ENCODE results near the gene TTC22. TPM values are rescaled to one million over a fixed set of nuclear protein-coding genes. Genes with fewer than 3 reads are reported as not detected.

TTC22 gene
- total and polyA plus RNA-seq, 2 of the 4 experiments (the other 2 are of a cell fraction): not detected

DNA sequence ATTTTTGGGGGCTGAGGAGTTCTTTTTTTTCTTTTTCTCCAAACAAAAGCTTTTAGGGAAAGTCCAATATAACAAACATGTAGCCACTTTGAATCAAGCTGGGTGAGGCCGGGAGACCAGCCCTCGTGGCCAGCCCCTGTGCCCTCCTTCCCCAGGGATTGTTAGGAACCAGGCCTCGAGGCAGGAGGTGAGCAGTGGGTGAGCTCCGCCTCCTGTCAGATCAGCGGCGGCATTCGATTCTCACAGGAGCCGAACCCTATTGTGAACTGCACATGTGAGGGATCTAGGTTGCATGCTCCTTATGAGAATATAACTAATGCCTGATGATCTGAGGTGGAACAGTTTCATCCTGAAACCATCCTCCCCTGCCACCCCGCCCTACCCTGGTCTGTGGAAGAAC lies 41.8 kb upstream of the TTC22 start:
- no peak overlapping the region for H2AK5ac ChIP-seq (ENCODE audit: low read depth, low read length)
- no peak overlapping the region for H3K56ac ChIP-seq (ENCODE audit: extremely low read depth, insufficient read depth, low read length)
- no peak overlapping the region for H3K14ac ChIP-seq (replicated peaks; ENCODE audit: low read depth, low read length)
- no TSS peak for BruUV-seq (replicated peaks)
- H3K18ac ChIP-seq (ENCODE audit: low read depth, low read length): no peak overlapping the region
- no peak overlapping the region for H4K8ac ChIP-seq (ENCODE audit: low read depth in 2 of 2, low read length in 2 of 2)
- no peak overlapping the region for H4K5ac ChIP-seq (ENCODE audit: low read depth, low read length)
- no peak overlapping the region for H2AFZ ChIP-seq (replicated peaks; ENCODE audit: low read length, poor library complexity)
- in situ Hi-C loops (cut with MboI; ENCODE audit: low sequenced_read_pairs) (no loop called here), intact Hi-C loops (cut with micrococcal nuclease) (no loop called here), dilution Hi-C loops (cut with HindIII; ENCODE audit: low sequenced_read_pairs, unreplicated experiment) (no loop called here)
- H3K9ac ChIP-seq (ENCODE audit: low read depth, low read length): no peak overlapping the region
- H3K9me3 ChIP-seq (ENCODE audit: control insufficient read depth, insufficient read depth, low read length): no peaks in the 10 kb centered on the region
- peaks cover 4% of the 10 kb centered on the region for H3K27me3 ChIP-seq (ENCODE audit: control insufficient read depth, insufficient read depth, low read length)
- no peaks in the 10 kb centered on the region for H3K79me1 ChIP-seq (ENCODE audit: low read depth in 1 of 2, low read length in 2 of 2)
- no peaks in the 10 kb centered on the region for H4K20me1 ChIP-seq (ENCODE audit: insufficient read depth, low read length)
- no peak for DNase-seq
- H3K4me3 ChIP-seq (ENCODE audit: insufficient read depth, low read depth, low read length): no peak overlapping the region
- no peaks in the 10 kb centered on the region for H3K4me1 ChIP-seq (ENCODE audit: control insufficient read depth, insufficient read depth, low read length)
- H3K4ac ChIP-seq (ENCODE audit: low read depth, low read length): no peak overlapping the region
- H3K4me2 ChIP-seq (ENCODE audit: low read depth, low read length): no peak overlapping the region
- no peak overlapping the region for H2BK20ac ChIP-seq (ENCODE audit: low read depth, low read length)
- POLR2A ChIA-PET (ENCODE audit: unreplicated experiment): no interaction called here
- H3K9me1 ChIP-seq (ENCODE audit: insufficient read depth, low read length): no peaks in the 10 kb centered on the region; the same call in 1 of the 2 replicates
- H3K27ac ChIP-seq (ENCODE audit: insufficient read depth, low read length): no peak overlapping the region
- 90% methylated on average over 2 of the region's 9 CpGs; no CpG with 5 or more reads in 1 of the 2 experiments for WGBS, 2 experiments (ENCODE audit: extremely low coverage in 2 of 2, insufficient read length in 1 of 2)
- TF ChIP-seq, protein P1, sequence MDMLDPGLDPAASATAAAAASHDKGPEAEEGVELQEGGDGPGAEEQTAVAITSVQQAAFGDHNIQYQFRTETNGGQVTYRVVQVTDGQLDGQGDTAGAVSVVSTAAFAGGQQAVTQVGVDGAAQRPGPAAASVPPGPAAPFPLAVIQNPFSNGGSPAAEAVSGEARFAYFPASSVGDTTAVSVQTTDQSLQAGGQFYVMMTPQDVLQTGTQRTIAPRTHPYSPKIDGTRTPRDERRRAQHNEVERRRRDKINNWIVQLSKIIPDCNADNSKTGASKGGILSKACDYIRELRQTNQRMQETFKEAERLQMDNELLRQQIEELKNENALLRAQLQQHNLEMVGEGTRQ (IDR thresholded peaks at IDR 0.05; ENCODE audit: low read depth, low read length): no peak
- TF ChIP-seq MAFK (IDR thresholded peaks at IDR 0.05; ENCODE audit: low read depth, low read length) (no peak), RAD21 (IDR thresholded peaks at IDR 0.05; ENCODE audit: low read length) (no peak), MAZ (IDR thresholded peaks at IDR 0.05; ENCODE audit: borderline replicate concordance, low read depth, low read length) (no peak), NFE2L2 (IDR thresholded peaks at IDR 0.05; ENCODE audit: low read depth, low read length) (no peak), SMC3 (IDR thresholded peaks at IDR 0.05; ENCODE audit: low read depth, low read length) (no peak), RFX5 (IDR thresholded peaks at IDR 0.05; ENCODE audit: low read depth, low read length) (no peak)
- H2BK15ac ChIP-seq (ENCODE audit: low read depth, low read length): no peak overlapping the region
- H2BK120ac ChIP-seq (ENCODE audit: low read depth, low read length): no peak overlapping the region
- CTCF ChIA-PET: no interaction called here
- H3K23ac ChIP-seq (ENCODE audit: low read depth, low read length): no peak overlapping the region
- H4K91ac ChIP-seq (ENCODE audit: insufficient read depth, low read depth, low read length): no peak overlapping the region
- no peak for ATAC-seq (ENCODE audit: low read depth)
- no peak overlapping the region for H2AK9ac ChIP-seq (replicated peaks; ENCODE audit: low read depth, low read length, poor library complexity)
- no peak overlapping the region for H2BK5ac ChIP-seq (ENCODE audit: low read depth, low read length, poor library complexity, severe bottlenecking)
- no peaks in the 10 kb centered on the region for H3K36me3 ChIP-seq (ENCODE audit: control insufficient read depth, insufficient read depth, low read length)

Measured in IMR-90 (cell line).